Activated naive CD8-positive, alpha-beta T cell (primary cell): ENCODE results near the gene AKR1D1.
"Not testable (repeated sequence)": the region's sequence is repeated elsewhere in the genome, so short reads cannot be mapped to it uniquely, and the experiment has no call there.

Experiments used
- H3K27ac Mint-ChIP-seq: one replicate; pipeline ENCODE4 v1.8.0; 2021; ENCODE audit warnings: mixed read lengths
- H3K27me3 Mint-ChIP-seq: one replicate; pipeline ENCODE4 v1.8.0; 2021; ENCODE audit warnings: mixed read lengths
- H3K36me3 Mint-ChIP-seq: one replicate; pipeline ENCODE4 v1.8.0; 2021; ENCODE audit warnings: mixed read lengths
- H3K4me1 Mint-ChIP-seq: one replicate; pipeline ENCODE4 v1.8.0; 2021; ENCODE audit warnings: low read depth, mixed read lengths
- H3K4me3 Mint-ChIP-seq: one replicate; pipeline ENCODE4 v1.8.0; 2021; ENCODE audit warnings: mild to moderate bottlenecking, mixed read lengths
- H3K9me3 Mint-ChIP-seq: one replicate; pipeline ENCODE4 v1.8.0; 2021; ENCODE audit warnings: low read depth, mixed read lengths

Gene AKR1D1

DNA sequence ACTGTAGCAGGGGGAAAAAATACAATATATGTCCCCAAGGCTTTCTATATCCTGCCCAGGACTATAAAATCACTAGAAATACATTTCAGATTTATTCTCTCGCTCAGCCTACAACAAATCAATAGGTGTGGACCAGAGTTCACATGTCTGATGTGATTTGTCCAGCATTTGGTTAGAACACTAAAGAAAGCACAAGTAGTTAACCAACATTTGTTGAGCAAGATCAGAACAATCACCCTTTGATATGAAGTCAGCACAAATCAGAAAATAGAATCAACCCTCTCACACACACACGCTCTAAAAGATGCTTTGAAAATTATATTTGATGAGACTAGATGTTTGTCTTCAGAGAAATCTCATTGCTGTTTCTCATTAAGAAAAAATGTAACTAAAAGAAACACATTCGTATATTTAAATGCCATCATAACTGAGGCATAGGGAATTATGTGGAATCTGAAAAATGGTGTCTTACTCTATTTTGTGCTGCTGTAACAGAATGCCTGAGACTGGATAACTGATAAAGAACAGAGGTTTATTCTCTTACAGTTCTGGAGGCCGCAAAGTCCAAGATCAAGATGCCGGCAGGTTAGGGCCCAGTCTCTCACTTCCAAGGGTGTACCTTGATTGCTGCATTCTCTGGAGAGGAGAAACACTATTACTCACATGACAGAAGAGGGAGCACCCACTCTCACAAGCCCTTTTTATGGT is 10.5 kb downstream of the AKR1D1 start:
- H3K27ac Mint-ChIP-seq: no peak overlapping the region
- H3K27me3 Mint-ChIP-seq: peaks cover 6% of the 10 kb centered on the region
- H3K4me3 Mint-ChIP-seq: no peak overlapping the region
- H3K9me3 Mint-ChIP-seq: no peaks in the 10 kb centered on the region
- H3K36me3 Mint-ChIP-seq: no peaks in the 10 kb centered on the region
- no peaks in the 10 kb centered on the region for H3K4me1 Mint-ChIP-seq

DNA sequence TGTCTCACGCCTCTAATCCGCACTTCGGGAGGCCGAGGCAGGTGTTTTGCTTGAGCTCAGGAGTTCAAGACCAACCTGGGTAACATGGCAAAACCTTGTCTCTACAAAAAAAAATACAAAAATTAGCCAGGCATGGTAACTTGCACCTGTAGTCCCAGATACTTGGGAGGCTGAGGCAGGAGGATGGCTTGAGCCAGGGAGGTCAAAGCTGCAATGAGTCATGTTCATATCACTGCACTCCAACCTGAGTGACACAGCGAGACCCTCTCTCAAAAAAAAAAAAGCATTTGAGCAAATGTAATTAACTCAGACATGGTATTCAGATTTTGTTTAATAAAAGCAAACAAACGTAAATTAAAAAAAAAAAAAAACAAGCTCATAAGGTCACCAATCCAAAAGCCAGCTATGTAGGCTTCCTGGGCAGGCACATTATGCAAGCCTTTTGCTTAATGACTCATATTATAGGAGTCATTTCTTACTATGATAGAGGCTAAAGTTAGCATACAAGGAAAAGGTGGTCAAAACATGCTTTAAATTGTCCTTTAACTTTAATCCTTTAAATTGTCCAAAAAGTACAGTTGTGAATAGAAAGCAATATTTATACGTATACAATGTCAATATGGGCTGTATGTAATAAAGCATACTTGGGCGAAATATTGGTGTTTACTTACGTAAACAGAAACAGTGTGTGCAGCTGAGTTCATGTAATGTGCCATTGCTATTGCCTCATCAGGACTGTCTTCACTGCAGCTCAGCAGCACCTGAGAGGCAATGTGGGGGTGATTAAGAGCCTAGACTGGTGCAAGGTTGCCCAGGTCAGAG is 13.0 kb downstream of the AKR1D1 start:
- Mint-ChIP-seq H3K27ac (no peak overlapping the region), H3K9me3 (no peaks in the 10 kb centered on the region)

DNA sequence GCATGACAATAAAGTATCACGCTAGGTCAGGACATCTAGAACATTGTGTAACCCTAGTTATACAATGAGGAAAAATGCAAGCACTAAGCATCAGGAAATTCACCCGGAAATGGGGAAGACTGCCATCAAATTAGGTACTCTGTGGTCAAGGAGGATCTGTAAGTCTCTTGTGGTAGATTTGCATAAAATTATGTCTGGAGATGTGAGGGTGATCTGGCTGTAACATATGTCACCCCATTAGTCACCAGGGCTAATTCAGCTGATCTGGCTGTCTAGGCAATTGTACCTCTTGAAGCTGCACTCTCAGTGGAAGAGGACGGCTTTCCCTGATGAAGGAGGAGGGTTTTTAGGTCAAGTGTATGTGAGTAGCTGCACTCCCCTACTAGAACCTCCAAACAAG is 14.8 kb downstream of the AKR1D1 start:
- Mint-ChIP-seq H3K27ac (no peak overlapping the region), H3K4me3 (no peak overlapping the region), H3K4me1 (no peaks in the 10 kb centered on the region), H3K36me3 (no peaks in the 10 kb centered on the region), H3K9me3 (no peaks in the 10 kb centered on the region), H3K27me3 (peaks cover 4% of the 10 kb centered on the region)

More for the DNA sequence above, 13.0 kb downstream of the AKR1D1 start:
- H3K36me3 Mint-ChIP-seq: no peaks in the 10 kb centered on the region
- H3K4me3 Mint-ChIP-seq: no peak overlapping the region
- peaks cover 6% of the 10 kb centered on the region for H3K27me3 Mint-ChIP-seq
- no peaks in the 10 kb centered on the region for H3K4me1 Mint-ChIP-seq

- H3K4me3 Mint-ChIP-seq, H3K27me3 Mint-ChIP-seq, H3K36me3 Mint-ChIP-seq, H3K9me3 Mint-ChIP-seq, H3K4me1 Mint-ChIP-seq, H3K27ac Mint-ChIP-seq: not testable (repeated sequence)
Observed at GRCh38 chr7:138091840-138092239, 15.6 kb downstream of the AKR1D1 start.

GRCh38 chr7:138092486-138093028 is 16.3 kb downstream of the AKR1D1 start:
- H3K27me3 Mint-ChIP-seq: peaks cover 2% of the 10 kb centered on the region

GRCh38 chr7:138095972-138096935 is 20.0 kb downstream of the AKR1D1 start:
- Mint-ChIP-seq H3K4me3 (no peak overlapping the region), H3K36me3 (no peaks in the 10 kb centered on the region)

More at GRCh38 chr7:138092486-138093028, 16.3 kb downstream of the AKR1D1 start:
- H3K4me1 Mint-ChIP-seq: no peaks in the 10 kb centered on the region
- H3K4me3 Mint-ChIP-seq: no peak overlapping the region
- H3K27ac Mint-ChIP-seq: no peak overlapping the region
- H3K36me3 Mint-ChIP-seq: no peaks in the 10 kb centered on the region
- H3K9me3 Mint-ChIP-seq: no peaks in the 10 kb centered on the region

DNA sequence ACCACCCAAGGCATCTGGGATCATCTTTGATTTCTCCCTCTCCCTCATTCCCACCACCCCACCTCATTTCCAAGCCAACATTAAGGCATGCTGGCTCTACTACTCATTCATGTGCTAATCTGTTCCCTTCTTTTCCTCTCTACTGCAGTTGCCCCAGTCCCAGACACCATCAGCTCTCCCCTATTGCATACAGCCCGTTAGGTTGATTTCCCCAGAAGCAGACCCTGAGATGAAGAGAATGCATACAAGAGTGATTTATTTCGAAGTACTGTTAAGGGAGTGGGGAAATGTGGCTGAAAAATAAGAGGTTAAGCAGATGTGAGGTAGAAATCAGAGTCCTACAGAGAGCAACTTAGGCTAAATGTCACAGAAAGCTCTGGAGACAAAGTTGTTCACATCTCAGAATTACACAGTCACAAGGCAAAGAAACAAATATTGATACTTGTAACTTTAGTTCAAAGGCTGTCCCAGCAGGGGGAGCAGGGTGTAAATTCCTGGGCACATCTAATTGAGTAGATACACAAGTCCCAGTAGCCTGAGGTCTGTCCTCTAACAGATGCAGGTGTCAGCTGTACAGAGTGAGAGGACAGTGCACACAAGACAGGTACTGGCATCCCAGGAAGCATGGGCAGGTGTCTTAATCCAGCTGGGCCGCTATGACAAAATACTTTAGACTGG is 20.9 kb downstream of the AKR1D1 start:
- Mint-ChIP-seq H3K4me3 (no peak overlapping the region), H3K36me3 (no peaks in the 10 kb centered on the region), H3K27ac (no peak overlapping the region), H3K27me3 (peaks cover 2% of the 10 kb centered on the region), H3K9me3 (no peaks in the 10 kb centered on the region), H3K4me1 (no peaks in the 10 kb centered on the region)

More at GRCh38 chr7:138095972-138096935, 20.0 kb downstream of the AKR1D1 start:
- Mint-ChIP-seq H3K4me1 (no peaks in the 10 kb centered on the region), H3K27me3 (peaks cover 2% of the 10 kb centered on the region), H3K27ac (no peak overlapping the region), H3K9me3 (no peaks in the 10 kb centered on the region)

DNA sequence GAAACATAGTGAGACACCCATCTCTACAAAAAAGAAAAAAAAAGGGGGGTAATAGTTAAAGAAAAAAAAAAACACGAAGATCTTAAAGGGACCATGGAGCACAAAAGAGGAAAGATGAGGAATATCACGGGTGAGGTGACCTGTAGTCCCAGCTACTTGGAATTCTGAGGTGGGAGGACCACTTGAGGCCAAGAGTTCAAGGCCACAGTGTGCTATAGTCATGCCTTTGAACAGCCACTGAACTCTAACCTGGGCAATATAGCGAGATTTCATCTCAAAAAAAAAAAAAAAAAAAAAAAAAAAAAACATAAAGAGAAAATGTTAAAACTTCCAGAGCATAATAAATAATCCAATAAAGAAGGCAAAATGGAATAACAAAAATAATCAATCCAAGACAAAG is 23.6 kb downstream of the AKR1D1 start:
- peaks cover 2% of the 10 kb centered on the region for H3K27me3 Mint-ChIP-seq
- H3K4me3 Mint-ChIP-seq: no peak overlapping the region
- no peak overlapping the region for H3K27ac Mint-ChIP-seq

GRCh38 chr7:138105221-138105620 is 29.0 kb downstream of the AKR1D1 start:
- Mint-ChIP-seq H3K36me3 (no peaks in the 10 kb centered on the region), H3K27ac (no peak overlapping the region), H3K27me3 (no peaks in the 10 kb centered on the region), H3K4me1 (no peaks in the 10 kb centered on the region), H3K9me3 (no peaks in the 10 kb centered on the region), H3K4me3 (no peak overlapping the region)

More for the DNA sequence above, 23.6 kb downstream of the AKR1D1 start:
- Mint-ChIP-seq H3K9me3 (no peaks in the 10 kb centered on the region), H3K4me1 (no peaks in the 10 kb centered on the region), H3K36me3 (no peaks in the 10 kb centered on the region)

DNA sequence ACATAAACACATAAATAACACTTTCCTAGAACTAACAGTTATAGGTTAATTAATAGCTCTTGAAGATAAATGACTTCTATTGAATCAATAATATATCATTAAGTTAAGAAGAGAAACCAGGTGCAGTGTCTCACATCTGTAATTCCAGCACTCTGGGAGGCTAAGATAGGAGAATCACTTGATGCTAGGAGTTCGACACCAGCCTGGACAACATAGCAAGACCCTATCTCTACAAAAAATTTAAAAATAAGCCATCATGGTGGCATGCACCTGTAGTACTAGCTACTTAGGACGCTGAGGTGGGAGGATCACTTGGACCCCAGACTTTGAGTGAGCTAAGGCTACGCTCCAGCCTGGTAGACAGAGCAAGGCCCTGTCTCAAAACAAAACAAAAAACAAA is 38.8 kb downstream of the AKR1D1 start:
- H3K27ac Mint-ChIP-seq: no peak overlapping the region
- peaks cover 2% of the 10 kb centered on the region for H3K4me1 Mint-ChIP-seq
- peaks cover 13% of the 10 kb centered on the region for H3K27me3 Mint-ChIP-seq
- H3K4me3 Mint-ChIP-seq: no peak overlapping the region
- no peaks in the 10 kb centered on the region for H3K9me3 Mint-ChIP-seq
- H3K36me3 Mint-ChIP-seq: no peaks in the 10 kb centered on the region

DNA sequence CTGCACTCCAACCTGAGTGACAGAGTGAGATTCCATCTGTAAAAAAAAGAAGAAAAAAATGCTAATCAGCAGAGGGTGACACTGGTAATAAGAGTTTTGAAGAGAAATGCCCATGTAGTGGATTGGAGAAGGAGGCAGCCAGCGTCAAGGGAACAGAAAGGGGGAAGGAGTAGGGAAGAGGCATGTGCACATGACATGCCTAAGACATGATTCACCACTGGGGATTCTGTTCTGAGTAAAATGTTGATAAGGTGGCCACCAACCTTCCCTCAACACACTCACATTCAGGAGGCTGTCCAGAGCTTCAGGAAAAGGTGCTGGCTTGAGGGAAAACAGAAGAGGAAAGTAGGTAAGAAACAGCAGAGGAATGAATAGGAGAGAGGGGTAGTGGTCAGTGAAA is 39.9 kb downstream of the AKR1D1 start:
- H3K4me1 Mint-ChIP-seq: no peaks in the 10 kb centered on the region
- no peaks in the 10 kb centered on the region for H3K36me3 Mint-ChIP-seq
- no peak overlapping the region for H3K4me3 Mint-ChIP-seq
- no peaks in the 10 kb centered on the region for H3K9me3 Mint-ChIP-seq
- H3K27me3 Mint-ChIP-seq: peaks cover 13% of the 10 kb centered on the region
- no peak overlapping the region for H3K27ac Mint-ChIP-seq

DNA sequence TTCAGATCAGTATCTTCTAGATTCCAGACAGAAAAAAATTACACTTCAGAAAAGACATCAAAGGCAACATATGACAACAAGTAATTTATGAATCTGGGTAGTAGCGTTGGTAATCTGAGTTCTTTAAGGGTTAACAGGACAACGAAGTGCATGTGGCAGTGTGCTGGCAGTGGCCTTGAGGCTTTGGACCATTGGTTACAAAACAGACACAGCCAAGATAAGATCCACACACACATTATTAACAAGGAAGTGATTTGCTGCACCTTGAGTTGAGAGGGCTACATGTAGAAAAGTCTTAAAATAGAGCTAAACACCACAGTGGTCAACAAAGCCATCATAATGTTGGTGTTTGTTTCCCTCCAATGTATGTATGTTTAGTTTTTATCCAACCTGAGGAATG is 40.6 kb downstream of the AKR1D1 start:
- H3K4me3 Mint-ChIP-seq: no peak overlapping the region
- H3K27me3 Mint-ChIP-seq: peaks cover 10% of the 10 kb centered on the region
- H3K4me1 Mint-ChIP-seq: no peaks in the 10 kb centered on the region
- no peak overlapping the region for H3K27ac Mint-ChIP-seq
- H3K9me3 Mint-ChIP-seq: no peaks in the 10 kb centered on the region
- H3K36me3 Mint-ChIP-seq: no peaks in the 10 kb centered on the region

GRCh38 chr7:138120140-138120827 is 44.0 kb downstream of the AKR1D1 start:
- H3K36me3 Mint-ChIP-seq: no peaks in the 10 kb centered on the region
- no peak overlapping the region for H3K4me3 Mint-ChIP-seq
- H3K27ac Mint-ChIP-seq: no peak overlapping the region
- no peaks in the 10 kb centered on the region for H3K4me1 Mint-ChIP-seq
- H3K27me3 Mint-ChIP-seq: peaks cover 10% of the 10 kb centered on the region
- H3K9me3 Mint-ChIP-seq: no peaks in the 10 kb centered on the region

- Mint-ChIP-seq H3K4me3 (no peak overlapping the region), H3K36me3 (no peaks in the 10 kb centered on the region), H3K27me3 (peaks cover 2% of the 10 kb centered on the region), H3K9me3 (no peaks in the 10 kb centered on the region), H3K27ac (no peak overlapping the region), H3K4me1 (no peaks in the 10 kb centered on the region)
Observed at GRCh38 chr7:138122162-138122561, 45.9 kb downstream of the AKR1D1 start.
